NCI-H345 (cell line): ENCODE measurements around the gene LAIR2.
"Not testable (repeated sequence)": the region's sequence is repeated elsewhere in the genome, so short reads cannot be mapped to it uniquely, and the experiment has no call there.

Experiments used
- DNase-seq: peaks from one replicate; lab custom pipeline; 2025; lab: John Stamatoyannopoulos, UW

Gene LAIR2

GRCh38 chr19:54493967-54494585 is 8.6 kb upstream of the LAIR2 start:
- no peak for DNase-seq

GRCh38 chr19:54495284-54495683 is 7.3 kb upstream of the LAIR2 start:
- DNase-seq, result not testable (repeated sequence)

- not testable (repeated sequence) for DNase-seq
These were observed 4.7 kb upstream of the LAIR2 start for GRCh38 chr19:54497747-54498450.

GRCh38 chr19:54498451-54498772 is 4.2 kb upstream of the LAIR2 start:
- DNase-seq, result not testable (repeated sequence)

GRCh38 chr19:54505542-54505941 is 2.9 kb downstream of the LAIR2 start:
- not testable (repeated sequence) for DNase-seq

- DNase-seq, result no peak
These were observed 3.4 kb downstream of the LAIR2 start for GRCh38 chr19:54506079-54506478.

- not testable (repeated sequence) for DNase-seq
These were observed 4.5 kb downstream of the LAIR2 start for GRCh38 chr19:54507038-54507717.

GRCh38 chr19:54507824-54508223 is 5.2 kb downstream of the LAIR2 start:
- DNase-seq, result no peak

GRCh38 chr19:54508487-54508886 is 5.9 kb downstream of the LAIR2 start:
- not testable (repeated sequence) for DNase-seq

GRCh38 chr19:54509200-54509940 is 6.7 kb downstream of the LAIR2 start:
- DNase-seq, result not testable (repeated sequence)

GRCh38 chr19:54515156-54515555 is 12.5 kb downstream of the LAIR2 start:
- DNase-seq, result no peak

GRCh38 chr19:54517483-54517882 is 14.9 kb downstream of the LAIR2 start:
- no peak for DNase-seq

- DNase-seq, result no peak
These were observed 16.2 kb downstream of the LAIR2 start for GRCh38 chr19:54518844-54519243.

GRCh38 chr19:54521022-54521859 is 18.6 kb downstream of the LAIR2 start:
- DNase-seq, result no peak

GRCh38 chr19:54521860-54522513 is 19.4 kb downstream of the LAIR2 start:
- DNase-seq, result no peak

- no peak for DNase-seq
These were observed 20.8 kb downstream of the LAIR2 start for GRCh38 chr19:54523403-54523802.

- DNase-seq, result no peak
These were observed 23.0 kb downstream of the LAIR2 start for GRCh38 chr19:54525636-54526035.

GRCh38 chr19:54526972-54527371 is 24.3 kb downstream of the LAIR2 start:
- no peak for DNase-seq

- DNase-seq, result no peak
These were observed 28.2 kb downstream of the LAIR2 start for GRCh38 chr19:54530866-54531265.

- no peak for DNase-seq
These were observed 29.9 kb downstream of the LAIR2 start for GRCh38 chr19:54532528-54532927.

- DNase-seq, result no peak
These were observed 30.8 kb downstream of the LAIR2 start for GRCh38 chr19:54533476-54533875.
